K562 (cell line): ENCODE data around the gene C1orf167.

Experiments used
- BACH1 ChIP-seq: fragments of 200-800 bp; sonication (Bioruptor generic); IDR thresholded peaks from 2 replicates; pipeline ENCODE4 v1.6.1; 2016; ENCODE audit warnings: missing genetic modification characterization, missing compliant biosample characterization
- FOS ChIP-seq: IDR thresholded peaks from 3 replicates; pipeline ENCODE4 v1.6.1; 2011; ENCODE audit not compliant: insufficient read length; ENCODE audit errors: extremely low read depth
- FOXP4 ChIP-seq: sonication (generic); formaldehyde crosslinking; IDR thresholded peaks from 2 replicates; pipeline ENCODE4 v1.8.0; 2022; ENCODE audit warnings: mild to moderate bottlenecking, missing genetic modification reagents, borderline replicate concordance
- GABPA ChIP-seq: fragments of 200-800 bp; sonication (Bioruptor generic); conservative IDR thresholded peaks from 2 replicates; pipeline ENCODE4 v1.6.1; 2016; ENCODE audit warnings: low read depth, missing genetic modification characterization, missing compliant biosample characterization
- GABPB1 ChIP-seq: sonication (generic); formaldehyde crosslinking; IDR thresholded peaks from 2 replicates; pipeline ENCODE4 v1.8.0; 2022; ENCODE audit warnings: mild to moderate bottlenecking, missing genetic modification reagents
- GATAD2A ChIP-seq: fragments of 450-650 bp; IDR thresholded peaks from 2 replicates; pipeline ENCODE4 v1.6.1; 2017
- HLTF ChIP-seq: fragments of 450-650 bp; IDR thresholded peaks from 2 replicates; pipeline ENCODE4 v1.6.1; 2016
- ZNF740 ChIP-seq, 3 experiments: fragments of 200-800 bp in 1 of 3; sonication (Bioruptor generic) in 1 of 3; sonication (generic) in 1 of 3; formaldehyde crosslinking in 1 of 3; IDR thresholded peaks; 2 replicates each; pipeline versions ENCODE4 v1.6.1 to v1.8.0; 2016 to 2022; ENCODE audit warnings: mild to moderate bottlenecking in 2 of 3, missing compliant biosample characterization in 2 of 3, missing genetic modification characterization in 2 of 3, missing genetic modification reagents in 1 of 3

DNA sequence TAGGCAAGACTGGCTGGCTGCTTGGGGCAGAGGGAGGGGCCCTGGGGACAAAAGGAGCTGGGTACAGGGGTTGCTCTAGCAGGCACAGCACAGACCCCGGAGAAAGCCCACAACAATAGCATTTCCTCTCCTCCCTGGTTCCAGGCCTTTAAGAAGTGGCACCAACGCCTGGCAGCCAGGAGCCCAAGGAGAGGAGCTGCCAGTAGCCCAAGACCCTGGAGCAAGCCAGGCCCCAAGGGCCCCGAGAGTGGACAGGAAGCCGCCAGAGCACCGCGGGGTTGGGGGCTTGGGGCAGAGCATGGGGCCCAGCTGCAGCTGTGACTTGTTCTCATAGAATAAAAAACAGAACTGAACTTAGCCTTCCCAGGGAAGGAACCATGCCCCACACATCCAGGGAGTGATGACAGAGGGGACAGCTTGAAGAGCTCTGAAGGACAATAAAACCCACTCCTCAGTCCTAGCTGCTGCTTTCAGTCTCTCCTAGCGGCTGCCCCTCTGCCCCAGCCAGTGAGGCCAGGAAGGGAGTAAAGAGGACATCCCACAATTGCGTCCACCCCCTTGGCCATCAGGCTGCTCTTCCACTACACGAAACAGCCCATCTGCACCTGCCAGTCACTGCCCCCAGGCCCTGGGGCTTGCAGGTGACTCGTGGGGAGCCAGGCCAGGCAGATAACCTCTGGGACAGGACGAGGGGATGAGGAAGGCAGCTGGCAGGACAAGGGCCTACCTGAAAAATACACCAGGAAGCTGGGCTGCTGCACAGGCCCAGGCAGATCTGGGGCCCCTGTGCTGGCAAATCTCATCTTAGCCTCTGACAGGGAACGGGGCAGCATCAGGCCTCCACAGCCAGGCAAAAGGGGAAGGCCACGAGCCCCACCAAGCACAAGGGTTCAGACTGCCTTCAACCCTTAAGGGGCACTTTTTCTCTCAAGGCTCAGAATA is 27.4 kb downstream of the C1orf167 start:
- no peak for TF ChIP-seq ZNF740 (CRISPR knock-in tag; IDR thresholded peaks at IDR 0.05)
- TF ChIP-seq ZNF740 (tag; IDR thresholded peaks at IDR 0.05): no peak
- TF ChIP-seq BACH1 (tag): no peak
- TF ChIP-seq FOXP4 (CRISPR knock-in tag): no peak
- no peak for TF ChIP-seq FOS
- TF ChIP-seq GABPB1 (CRISPR knock-in tag): no peak
- no peak for TF ChIP-seq GATAD2A
- no peak for TF ChIP-seq HLTF
- no peak for TF ChIP-seq GABPA (tag)
